Measurements from ENCODE around the gene MAEA. TPM values are rescaled to one million over a fixed set of nuclear protein-coding genes. Genes with fewer than 3 reads are reported as not detected.

Gene MAEA
- total RNA-seq, 1 donor from 2014 or later, result 103 TPM

DNA sequence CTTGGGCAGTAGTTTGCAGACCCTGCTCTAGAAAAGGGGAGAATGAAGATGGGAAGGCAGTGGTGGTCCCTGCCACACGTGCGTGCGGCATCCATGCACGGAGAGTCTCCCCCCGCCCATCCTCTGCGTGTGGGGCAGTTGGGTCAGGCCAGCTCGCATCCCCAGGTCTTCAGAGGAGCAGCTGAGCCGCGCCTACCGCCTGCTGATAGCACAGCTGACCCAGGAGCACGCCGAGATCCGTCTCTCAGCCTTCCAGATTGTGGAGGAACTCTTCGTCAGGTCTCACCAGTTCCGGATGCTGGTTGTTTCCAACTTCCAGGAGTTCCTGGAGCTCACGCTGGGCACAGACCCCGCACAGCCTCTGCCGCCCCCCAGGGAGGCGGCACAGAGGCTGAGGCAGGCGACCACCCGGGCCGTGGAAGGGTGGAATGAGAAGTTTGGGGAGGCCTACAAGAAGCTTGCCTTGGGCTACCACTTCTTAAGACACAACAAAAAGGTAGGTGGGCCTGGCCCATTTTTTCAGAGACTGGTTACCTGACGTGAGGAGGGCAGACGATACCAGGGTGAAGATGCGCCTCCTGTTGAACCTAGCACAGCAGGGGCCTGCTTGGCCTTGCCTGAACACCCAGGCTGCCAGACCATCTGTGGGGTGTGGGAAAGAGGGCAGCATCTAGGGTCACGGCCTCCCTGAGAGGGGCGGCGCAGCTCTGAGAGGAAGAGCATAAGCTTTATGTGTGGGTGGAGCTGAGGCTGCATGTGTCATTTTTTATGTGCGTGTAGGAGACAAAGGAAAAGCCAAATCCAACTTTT, 59.9 kb downstream of the MAEA start:
- Histone ChIP-seq H3K9me3 (no peaks in the 10 kb centered on the region), H3K27me3 (no peaks in the 10 kb centered on the region), H3K27ac (no peak overlapping the region), H3K4me3 (no peak overlapping the region), H3K36me3 (peaks cover 0 to 13% of the 10 kb centered on the region in 2 donors), H3K4me1 (peaks cover 39% of the 10 kb centered on the region)
- intact Hi-C loops (cut with DNase I), result loop anchor here (5.0 kb wide), 2 partner anchors 217 to 363 kb away; partner anchors contain the start of gene SLBP
- no peak for TF ChIP-seq POLR2A (IDR thresholded peaks at IDR 0.05)
- TF ChIP-seq, protein P1, sequence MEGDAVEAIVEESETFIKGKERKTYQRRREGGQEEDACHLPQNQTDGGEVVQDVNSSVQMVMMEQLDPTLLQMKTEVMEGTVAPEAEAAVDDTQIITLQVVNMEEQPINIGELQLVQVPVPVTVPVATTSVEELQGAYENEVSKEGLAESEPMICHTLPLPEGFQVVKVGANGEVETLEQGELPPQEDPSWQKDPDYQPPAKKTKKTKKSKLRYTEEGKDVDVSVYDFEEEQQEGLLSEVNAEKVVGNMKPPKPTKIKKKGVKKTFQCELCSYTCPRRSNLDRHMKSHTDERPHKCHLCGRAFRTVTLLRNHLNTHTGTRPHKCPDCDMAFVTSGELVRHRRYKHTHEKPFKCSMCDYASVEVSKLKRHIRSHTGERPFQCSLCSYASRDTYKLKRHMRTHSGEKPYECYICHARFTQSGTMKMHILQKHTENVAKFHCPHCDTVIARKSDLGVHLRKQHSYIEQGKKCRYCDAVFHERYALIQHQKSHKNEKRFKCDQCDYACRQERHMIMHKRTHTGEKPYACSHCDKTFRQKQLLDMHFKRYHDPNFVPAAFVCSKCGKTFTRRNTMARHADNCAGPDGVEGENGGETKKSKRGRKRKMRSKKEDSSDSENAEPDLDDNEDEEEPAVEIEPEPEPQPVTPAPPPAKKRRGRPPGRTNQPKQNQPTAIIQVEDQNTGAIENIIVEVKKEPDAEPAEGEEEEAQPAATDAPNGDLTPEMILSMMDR (IDR thresholded peaks at IDR 0.05), result no peak
- TF ChIP-seq POLR2AphosphoS5 (IDR thresholded peaks at IDR 0.05; ENCODE audit: insufficient read depth in 1 of 2, low read depth in 1 of 2), result no peak
- no peak for DNase-seq (ENCODE audit: extremely low spot score in 2 of 2)

DNA sequence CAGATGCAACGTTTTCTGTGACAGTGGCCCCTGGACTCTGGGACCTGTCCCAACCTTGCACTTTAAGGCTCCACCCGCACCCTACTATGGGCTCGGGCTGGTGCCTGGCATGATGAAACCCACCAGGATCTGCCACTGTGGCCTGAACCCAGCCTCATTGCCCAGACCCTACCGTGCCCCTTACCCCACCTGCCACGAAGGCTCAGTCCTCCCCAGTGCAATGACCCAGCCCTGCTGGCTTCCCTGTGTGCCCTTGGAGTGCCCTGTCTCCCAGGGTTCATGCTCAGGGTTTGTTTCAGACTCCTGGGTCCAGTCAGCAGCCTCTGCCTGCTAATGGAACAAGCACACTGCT, 60.5 kb downstream of the MAEA start:
- Histone ChIP-seq H3K27ac (no peak overlapping the region), H3K9me3 (no peaks in the 10 kb centered on the region), H3K4me3 (no peak overlapping the region), H3K4me1 (peaks cover 33% of the 10 kb centered on the region), H3K27me3 (no peaks in the 10 kb centered on the region), H3K36me3 (peaks cover 0 to 13% of the 10 kb centered on the region in 2 donors)
- intact Hi-C loops (cut with DNase I), result loop anchor here (5.0 kb wide), 2 partner anchors 218 to 362 kb away; partner anchors contain the start of gene SLBP
- DNase-seq (ENCODE audit: extremely low spot score in 2 of 2), result no peak
- TF ChIP-seq, protein P1 (IDR thresholded peaks at IDR 0.05), result no peak
- no peak for TF ChIP-seq POLR2A (IDR thresholded peaks at IDR 0.05)
- TF ChIP-seq POLR2AphosphoS5 (IDR thresholded peaks at IDR 0.05; ENCODE audit: insufficient read depth in 1 of 2, low read depth in 1 of 2), result no peak

DNA sequence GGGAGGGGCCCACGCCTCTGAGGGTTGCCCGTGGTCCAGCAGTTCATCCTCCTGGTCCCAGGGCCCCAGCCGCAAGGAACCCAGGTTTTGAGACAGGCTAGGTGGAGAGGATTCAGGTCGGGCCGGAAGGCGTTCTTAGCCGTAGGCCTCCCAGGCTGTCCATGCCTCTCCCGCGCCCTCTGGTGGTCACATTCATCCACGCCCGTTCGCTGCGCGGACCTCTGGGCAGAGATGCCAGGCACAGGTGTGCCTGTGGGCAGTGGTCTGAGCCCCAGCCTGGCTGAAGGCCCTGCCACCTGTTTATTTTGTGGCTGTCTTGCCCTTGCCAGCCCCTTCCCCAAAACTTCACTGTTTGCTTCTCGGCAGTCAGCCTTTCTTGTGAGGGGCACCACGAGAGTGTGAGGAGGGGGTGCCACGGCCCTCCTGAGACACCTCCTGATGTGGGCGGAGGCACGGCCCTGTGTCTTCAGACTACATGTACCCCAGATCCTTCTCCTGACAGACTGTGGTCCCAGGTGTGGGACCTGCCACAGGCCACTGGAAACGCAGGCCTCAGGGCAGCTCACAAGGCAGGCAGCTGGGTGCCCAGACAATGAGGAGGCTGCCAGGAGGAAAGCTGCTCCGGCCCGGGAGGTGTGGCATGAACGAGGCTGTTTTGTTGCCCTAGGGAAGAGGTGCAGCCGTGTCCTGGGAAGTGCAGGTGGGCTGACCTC, 62.3 kb downstream of the MAEA start:
- Histone ChIP-seq H3K9me3 (no peaks in the 10 kb centered on the region), H3K27me3 (no peaks in the 10 kb centered on the region), H3K4me1 (peaks cover 24% of the 10 kb centered on the region), H3K4me3 (no peak overlapping the region), H3K27ac (no peak overlapping the region), H3K36me3 (peaks cover 0 to 13% of the 10 kb centered on the region in 2 donors)
- intact Hi-C loops (cut with DNase I), result loop anchor here (5.0 kb wide), 2 partner anchors 220 to 360 kb away; partner anchors contain the start of gene SLBP
- no peak for TF ChIP-seq POLR2A (IDR thresholded peaks at IDR 0.05)
- TF ChIP-seq POLR2AphosphoS5 (IDR thresholded peaks at IDR 0.05; ENCODE audit: insufficient read depth in 1 of 2, low read depth in 1 of 2), result peak in 1 of 2 donors; percentile 27
- TF ChIP-seq, protein P1 (IDR thresholded peaks at IDR 0.05), result peak; percentile 78 to 94 (median 89)
- DNase-seq (ENCODE audit: extremely low spot score in 2 of 2), result no peak

DNA sequence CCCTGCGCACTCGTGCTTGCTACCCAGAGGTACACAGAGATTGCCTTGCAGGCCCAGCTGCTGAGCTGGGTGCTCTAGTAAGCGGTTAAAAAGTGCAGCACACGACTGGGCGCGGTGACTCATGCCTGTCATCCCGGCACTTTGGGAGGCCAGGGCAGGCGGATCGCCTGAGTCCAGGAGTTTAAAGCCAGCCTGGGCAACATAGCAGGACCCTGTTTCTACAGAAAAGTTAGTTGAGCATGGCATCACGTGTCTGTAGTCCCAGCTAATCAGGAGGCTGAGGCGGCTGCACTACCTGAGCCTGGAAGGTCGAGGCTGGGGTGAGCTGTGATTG, 62.8 kb downstream of the MAEA start:
- H3K4me1 ChIP-seq, result peaks cover 23% of the 10 kb centered on the region
- intact Hi-C loops (cut with DNase I), result loop anchor here (5.0 kb wide), 2 partner anchors 220 to 360 kb away; partner anchors contain the start of gene SLBP
- peaks cover 0 to 13% of the 10 kb centered on the region in 2 donors for H3K36me3 ChIP-seq
- no peaks in the 10 kb centered on the region for H3K9me3 ChIP-seq
- H3K27me3 ChIP-seq, result no peaks in the 10 kb centered on the region
- TF ChIP-seq POLR2AphosphoS5 (IDR thresholded peaks at IDR 0.05; ENCODE audit: insufficient read depth in 1 of 2, low read depth in 1 of 2), result no peak
- TF ChIP-seq, protein P1 (IDR thresholded peaks at IDR 0.05), result no peak
- TF ChIP-seq POLR2A (IDR thresholded peaks at IDR 0.05), result no peak
- H3K4me3 ChIP-seq, result no peak overlapping the region
- DNase-seq (ENCODE audit: extremely low spot score in 2 of 2), result no peak
- H3K27ac ChIP-seq, result no peak overlapping the region
